CD4-positive, alpha-beta T cell treated with Interferon alpha-2 for 1 hour (primary cell): ENCODE measurements around the gene GRIN2B.

Experiments used
- DNase-seq, 2 donors: peaks; one replicate each; pipeline ENCODE4 v3.0.0-alpha.2; 2020 to 2022

The GRIN2B gene

DNA sequence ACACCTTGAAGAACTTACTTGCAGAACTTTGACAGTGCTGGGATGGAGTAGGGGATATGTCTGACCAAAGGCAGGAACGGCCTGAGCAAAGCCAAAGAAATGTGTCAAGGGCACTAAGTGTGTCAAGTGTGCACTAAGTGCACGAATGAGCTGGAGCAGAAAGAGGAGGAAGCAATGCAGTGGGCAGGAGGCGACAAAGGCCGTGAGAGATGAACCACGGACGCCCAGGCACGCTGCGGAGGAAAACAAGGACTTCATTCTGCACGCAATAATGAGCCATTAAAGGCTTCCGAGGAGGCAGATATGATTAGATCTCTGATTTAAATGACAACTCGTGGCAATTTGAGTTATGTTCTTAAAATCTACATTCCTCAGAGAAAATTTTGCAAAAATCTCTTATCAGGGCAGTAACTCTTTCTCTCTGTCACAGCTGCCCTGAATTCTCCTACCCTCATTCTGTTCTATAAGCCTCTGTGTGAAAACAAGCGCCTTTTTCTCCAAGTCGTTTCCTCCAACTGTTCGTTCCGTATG, 25.3 kb downstream of the GRIN2B start:
- no peak for DNase-seq

DNA sequence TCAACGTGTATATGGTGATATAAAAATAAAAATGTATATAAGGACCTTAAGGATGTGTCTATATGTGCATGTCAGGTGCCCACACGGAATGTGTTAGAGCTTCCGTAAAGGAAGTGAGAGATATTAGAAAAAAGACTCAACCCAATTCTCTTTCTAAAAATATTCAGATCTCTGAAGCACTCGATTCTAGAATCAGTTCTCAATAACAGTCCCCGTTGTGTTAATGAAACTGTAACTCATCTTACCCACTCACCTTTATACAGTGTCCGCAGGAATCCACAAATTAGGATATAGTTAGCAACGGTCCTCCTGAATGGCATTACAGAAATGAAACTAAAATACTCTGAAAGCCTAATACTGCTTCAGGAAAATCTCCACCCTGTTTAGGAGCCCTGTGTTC, 29.3 kb downstream of the GRIN2B start:
- no peak for DNase-seq

DNA sequence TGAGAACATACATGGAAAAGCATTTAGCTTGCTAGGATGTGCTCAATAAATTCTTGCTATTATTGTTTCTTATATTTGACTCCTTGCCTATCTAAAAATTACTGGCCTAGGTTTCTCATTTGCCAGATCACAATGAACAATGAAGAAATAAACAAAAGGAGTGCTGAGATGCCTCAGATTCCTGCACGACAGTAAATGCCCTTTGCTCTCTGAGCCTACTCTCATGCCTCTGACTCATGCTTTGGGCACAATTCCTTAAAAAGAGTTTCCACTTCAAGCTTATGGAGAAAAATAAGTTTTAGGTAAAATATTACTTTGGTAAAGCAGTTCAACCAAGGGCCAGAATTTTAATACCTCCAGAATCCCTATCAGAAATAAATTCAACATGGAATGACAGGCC, 30.9 kb downstream of the GRIN2B start:
- no peak for DNase-seq

DNA sequence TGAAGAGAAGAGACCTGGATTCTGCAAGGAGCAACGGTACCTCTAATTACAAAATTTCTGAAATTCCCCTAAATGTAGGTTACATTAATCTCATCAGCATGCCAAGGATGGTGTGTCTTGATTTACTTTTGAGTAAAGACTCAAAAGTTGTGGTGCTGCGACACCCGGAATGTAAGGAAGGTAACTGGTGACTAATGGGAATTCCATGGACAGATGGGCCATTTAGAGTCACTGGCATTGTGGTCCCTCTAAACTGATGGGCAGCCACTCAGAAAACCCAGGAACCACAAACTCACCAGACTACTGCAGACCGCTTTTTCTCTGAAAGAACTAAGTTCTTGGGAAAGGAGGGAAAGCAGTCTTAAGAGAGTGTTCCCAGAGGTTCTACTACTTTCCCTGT, 32.8 kb downstream of the GRIN2B start:
- DNase-seq = no peak

DNA sequence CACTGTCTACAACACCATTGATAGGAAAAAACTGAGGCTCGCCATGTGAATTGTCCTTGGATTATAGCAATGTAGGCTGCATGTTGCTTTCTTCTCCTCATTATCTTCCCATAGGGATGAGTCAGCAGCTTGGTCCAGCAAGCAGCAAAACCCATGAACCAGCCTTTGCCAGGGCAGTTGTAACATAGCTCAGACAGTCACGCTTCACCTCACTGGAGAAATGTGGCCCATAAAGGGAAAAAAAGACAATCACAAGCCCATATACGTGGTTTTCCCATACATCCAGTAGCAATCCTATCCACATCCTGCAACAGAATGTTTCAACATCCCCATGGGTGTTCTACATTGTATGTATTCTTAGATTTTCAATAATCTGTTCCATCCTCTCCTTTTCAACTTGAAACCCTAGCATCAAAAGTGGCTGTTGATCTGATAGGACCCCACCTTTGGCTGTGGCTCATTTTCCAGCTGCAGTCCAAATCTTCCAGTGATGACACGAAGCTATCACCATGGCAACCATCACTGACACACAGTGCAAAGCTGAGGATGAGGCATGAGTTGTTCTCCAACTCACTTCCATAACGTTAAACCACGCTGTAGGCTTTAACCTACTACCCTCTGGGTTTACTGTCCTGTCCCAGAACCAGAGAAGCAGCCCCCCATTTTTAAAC, 34.0 kb downstream of the GRIN2B start:
- no peak for DNase-seq

DNA sequence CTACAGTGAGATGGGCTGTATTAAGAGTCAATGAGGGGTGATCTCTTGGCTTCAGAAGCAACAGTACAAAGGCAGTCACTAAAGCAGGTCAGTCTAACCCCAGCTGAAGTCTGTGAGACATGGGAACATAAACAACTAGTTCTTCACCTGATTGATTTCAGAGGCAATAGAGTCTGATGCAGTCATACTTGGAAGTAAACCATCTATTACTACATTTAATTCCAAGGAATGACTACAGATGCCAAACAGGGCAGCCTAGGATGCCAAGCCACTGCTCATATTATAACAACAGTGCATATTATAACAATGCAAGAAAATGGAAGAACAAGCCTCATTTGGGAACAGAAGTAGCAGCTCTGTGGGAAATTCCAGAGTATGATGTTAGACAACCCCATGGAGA, 35.8 kb downstream of the GRIN2B start:
- DNase-seq = no peak

DNA sequence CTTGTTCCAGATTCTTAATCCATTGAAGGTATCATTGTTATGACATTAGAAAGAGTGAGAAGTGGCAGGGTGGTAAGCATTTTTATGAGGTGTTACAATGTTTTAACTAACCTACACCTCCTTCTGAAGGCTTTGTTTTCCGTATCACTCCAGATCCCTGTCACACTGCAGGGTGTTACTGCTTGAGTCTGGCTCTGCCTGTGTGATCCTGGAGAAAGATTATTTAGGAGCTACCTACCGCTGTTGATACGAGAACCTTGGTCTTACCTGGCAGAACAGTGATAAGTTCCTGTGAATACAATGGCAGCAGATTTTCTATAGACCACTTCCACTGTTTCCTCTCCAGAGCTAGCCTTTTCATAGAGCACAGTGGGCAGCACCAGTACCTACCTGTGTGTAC, 36.2 kb downstream of the GRIN2B start:
- DNase-seq = no peak

DNA sequence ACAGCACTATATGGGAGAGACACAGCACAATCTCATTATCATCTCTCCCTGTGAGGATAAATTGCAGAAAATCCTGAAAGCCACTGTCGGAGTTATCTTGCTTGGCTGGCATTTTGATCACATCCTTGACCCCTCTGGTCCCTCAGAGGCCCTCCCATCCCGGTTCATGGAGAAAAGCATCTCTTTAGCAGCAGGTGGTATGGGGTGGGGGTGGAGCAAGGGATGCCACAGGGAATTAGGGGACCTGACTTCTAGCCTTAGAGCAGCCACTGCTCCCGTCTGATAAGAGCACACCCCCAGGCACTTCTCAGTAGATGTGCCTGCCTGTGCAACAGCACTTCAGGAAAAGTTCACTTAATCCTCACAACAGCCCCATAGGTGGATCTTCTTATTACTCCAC, 38.6 kb downstream of the GRIN2B start:
- no peak for DNase-seq

DNA sequence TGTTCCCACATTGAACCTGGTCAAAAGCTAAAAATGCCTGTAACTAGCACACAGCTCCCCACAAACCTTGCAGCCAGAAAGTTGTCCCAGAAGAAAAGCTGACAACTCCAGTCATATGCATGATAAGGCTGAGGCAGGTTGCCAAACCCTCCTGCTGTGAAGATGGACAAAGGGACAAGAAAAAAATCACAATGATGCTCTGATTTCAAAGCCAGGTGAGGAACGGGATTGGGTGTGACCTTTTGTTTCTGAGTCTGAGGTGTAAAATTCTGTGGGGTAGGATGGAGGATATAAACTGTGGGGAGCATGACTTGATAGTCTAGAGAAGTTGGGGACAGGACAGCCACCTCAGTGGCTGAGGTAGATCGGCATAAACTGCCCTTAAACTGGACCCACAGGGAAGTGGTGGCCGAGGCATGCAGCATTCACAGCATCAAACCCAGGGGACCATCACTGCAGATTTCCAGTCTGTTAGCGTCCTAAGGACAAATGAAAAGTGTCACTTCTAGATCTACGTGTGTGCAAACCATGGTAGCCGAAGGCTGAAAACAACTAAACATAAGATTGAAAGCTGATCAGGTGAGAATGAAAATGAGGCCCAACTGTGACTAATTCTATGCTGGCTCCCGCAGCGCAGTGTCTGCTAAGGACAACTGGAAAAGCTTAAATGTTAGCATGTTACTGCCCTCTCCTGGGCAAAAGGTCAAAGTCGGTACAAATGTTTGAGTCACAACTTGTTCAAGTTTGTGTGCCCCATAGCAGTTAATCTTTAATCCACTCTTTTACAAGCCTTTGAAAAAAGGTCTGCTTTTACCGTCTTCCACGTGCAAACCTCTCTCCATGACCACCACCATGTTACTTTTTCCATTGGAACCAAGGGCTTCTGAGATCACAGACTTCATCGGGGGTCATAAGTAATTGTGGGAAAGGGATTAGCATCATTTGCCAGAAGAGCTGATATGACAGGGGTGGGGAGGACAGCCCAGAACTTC, 39.8 kb downstream of the GRIN2B start:
- no peak for DNase-seq

DNA sequence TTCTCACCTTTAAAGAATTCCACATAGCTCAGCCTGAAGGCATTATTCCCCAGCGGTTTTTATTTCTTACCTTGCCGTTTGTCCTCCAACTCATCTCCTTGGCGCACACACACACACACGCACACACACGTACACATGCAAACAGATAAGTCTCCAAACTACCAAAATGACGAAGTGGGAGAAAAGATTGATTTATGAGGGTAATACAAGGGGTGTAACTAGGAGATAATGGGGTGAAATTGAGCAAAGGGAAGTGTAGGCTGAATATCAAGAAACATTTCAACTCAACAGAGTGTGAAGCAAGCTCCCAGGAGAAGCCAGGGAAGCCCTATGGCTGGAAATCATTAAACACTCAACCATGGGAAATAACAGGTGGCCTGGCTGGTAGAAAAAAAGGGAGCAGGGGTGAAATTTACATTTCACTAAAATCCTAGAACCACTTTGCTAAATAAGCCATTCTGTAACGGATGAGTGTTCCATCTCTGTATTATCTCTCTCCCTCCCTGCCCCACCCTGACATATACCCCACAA, 41.0 kb downstream of the GRIN2B start:
- DNase-seq = no peak

DNA sequence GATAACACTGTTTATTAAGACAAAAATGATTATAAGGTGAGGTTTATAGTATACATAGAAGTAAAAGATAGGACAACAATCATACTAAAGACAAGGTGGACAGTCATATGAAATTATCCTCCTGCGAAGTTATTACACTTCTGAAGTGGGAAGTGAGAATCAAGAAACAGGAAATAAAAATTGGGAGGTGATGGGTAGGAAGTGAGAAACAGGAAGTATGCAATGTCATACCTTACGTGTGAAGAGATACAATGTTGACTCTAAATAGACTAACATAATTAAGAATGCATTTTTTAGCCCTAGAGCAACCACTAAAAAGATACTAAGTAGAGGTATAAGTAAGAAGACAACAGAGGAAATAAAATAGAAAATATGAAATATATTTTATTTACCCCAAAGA, 43.7 kb downstream of the GRIN2B start:
- DNase-seq = no peak

DNA sequence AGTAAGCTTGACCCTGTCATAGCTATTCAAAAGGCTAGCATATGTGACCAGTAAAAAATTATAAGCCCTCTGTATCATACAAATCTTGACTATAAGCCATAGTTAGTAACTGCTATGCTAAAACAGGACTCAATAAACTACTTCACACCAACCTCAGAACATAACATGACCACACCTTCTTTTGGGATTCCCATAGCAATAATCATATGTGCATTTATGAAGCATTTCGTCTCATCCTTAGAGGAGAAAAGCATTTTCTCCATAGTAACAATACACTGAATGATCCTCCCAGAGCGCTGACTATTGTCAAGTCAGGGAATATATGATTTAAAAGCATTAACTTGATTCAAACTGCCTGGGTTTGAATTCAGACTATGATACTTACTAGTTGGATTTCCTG, 46.2 kb downstream of the GRIN2B start:
- no peak for DNase-seq
